ENCODE results near the gene SRGN.

Gene SRGN

DNA sequence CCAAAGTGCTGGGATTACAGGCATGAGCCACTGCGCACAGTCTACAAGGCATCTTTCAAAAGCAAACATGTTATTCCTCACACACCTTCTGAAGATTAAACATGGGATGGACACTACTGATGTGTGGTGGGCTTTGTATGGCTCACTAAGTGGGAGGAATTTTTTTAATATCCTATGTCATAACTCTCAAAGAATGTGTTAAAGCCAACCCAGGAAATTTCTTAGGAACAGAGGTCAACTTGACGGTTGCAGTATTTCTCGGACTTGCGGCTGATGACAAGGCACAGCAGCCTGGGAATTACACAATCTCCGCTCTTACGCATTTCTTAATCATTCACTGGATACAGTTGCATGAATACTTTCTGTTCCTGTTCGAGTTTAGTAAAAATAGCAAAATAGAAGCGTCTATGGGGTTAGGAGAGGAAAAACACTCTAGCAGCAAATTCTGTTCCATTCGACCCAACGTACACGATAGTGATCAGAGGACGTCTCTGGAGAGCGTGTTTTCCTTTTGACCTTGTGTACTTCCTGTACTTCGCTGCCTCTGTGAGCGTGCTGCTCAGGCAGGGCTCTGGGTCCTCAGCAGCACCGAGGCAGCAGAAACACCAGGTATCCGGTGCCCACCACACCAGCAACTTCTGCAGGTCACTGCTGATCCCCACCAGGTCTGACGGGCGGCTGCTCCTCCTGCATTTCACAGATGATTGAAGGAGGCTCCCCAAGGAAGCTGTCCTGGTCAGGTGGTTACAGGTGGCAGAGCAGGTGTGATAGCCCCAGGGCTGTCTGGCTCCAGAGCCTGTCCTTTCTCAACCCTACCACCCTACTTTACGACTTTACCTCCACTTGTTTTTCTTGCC lies 26.4 kb upstream of the SRGN start:
- DNase-seq: no peak

DNA sequence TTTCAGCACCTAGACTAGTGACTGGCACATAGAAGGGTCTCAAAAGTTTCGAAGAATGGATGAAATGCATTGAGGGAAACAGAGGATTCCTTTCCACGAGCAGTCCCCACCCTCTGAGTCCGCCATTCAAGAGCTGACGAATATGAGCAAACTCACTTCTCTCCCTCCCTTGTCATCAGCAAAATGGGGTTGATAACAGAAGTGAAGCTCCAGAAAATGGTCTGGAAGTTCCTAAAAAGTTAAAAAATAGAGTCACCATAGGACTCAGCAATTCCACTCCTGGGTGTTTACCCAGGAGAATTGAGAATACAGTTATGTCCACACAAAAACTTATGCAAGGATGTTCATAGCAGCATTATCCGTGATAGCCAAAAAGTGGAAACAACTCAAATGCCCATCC lies 25.0 kb upstream of the SRGN start:
- no peak for DNase-seq

DNA sequence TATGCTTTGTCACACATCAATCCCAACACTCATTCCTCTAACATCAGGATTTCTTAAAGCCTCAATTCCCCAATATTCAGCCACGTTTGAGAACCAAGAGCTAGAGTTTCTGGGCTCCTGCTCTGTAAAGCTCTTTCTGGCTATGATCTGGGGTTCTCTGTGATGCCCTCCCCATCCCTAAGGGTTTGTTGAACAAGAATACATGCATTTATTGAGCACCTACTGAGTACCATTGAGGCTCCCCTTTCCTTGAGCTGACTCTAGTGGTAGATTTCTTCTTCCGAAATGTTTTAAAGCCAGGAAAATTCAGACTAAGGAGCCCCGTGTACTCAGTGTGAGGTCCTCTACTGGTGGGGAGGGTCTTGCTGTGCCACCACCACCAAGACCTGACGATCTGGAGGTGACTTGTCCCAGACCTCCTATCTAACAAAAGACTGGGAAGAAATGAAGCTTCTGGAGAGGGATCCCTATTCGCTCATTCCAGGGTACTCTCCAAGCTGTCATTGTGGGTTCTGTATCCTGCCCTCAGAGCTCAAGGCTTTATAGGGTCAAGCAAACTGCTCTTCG lies 23.1 kb upstream of the SRGN start:
- no peak for DNase-seq

DNA sequence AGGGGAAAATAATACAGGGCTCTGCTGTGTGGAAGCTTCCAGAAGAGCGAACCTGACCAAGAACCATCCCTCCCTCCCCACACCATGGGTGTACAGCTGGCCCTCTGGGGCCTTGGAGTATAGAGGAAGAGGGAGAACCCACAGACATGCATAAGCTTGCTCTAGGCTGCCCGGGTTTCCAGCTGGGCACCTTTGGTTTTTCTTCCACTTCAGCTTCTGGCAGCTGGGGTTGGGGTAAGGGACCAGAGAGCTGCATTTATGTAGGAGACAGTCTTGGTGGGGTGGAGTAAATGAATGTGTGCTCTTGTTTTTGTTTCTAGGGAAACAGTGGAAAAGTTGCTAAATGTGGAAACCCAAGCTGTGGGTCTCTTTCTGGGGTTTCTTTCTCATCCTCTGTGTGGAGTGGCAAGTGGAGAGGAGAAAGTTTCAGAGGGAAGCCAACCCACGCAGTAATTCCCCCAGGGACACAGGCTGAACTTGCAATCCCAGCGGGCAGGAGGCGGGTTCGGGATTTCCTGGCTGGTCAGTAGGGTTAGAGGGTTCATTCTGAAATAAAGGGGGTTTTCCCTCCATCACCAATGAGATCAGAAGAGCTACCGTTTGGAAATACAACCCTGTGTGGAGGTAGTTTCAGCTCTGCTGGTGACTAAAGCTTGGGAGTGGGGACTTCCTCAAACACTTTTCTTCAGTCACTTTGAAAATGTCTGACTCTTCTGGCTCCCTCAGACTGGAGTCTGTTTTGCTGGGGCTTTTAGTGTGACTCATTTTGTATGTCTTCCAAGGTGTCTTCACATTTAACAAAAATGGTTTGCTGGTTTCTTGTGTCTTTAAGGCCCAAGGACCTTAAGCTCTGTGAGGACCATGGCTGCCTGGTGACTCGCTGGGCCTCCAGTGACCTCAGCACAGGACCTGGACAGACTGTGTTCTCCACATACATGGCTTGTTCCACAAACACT lies 22.2 kb upstream of the SRGN start:
- no peak for DNase-seq

DNA sequence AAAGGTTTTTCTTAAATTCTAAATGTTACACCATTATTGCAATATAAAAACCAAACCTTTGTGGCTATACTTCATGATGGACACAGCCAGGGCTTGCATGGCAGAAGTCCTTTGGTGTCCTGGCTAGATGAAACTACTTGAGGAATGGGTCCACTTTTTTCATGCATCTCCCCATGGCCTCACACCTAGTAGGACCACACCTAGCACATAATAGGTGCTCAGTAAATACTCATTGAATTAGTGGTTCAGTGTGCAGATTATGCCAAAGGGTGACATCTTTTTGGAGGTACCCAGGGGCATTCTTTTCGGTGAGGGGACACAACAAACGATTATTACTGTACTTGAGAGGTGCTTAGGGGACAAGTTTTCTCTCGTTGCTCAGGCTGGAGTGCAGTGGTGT lies 20.7 kb upstream of the SRGN start:
- DNase-seq: no peak

DNA sequence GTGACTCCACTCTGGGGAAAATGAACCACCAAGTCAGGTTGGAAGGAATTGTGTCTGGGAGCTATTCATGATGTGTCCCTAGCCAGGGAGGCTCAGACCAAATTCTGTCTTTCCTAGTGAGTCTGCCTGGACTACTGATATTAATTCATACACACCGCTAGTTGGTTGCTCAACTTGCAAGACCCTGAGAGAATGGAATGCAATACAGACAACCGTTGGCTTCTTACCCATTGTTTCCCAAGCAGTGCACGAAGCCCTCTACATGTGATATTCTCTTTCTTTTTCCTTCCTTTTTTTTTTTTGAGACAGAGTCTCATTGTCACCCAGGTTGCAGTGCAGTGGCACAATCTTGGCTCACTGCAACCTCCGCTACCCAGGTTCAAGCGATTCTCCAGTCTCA lies 19.4 kb upstream of the SRGN start:
- no peak for DNase-seq

DNA sequence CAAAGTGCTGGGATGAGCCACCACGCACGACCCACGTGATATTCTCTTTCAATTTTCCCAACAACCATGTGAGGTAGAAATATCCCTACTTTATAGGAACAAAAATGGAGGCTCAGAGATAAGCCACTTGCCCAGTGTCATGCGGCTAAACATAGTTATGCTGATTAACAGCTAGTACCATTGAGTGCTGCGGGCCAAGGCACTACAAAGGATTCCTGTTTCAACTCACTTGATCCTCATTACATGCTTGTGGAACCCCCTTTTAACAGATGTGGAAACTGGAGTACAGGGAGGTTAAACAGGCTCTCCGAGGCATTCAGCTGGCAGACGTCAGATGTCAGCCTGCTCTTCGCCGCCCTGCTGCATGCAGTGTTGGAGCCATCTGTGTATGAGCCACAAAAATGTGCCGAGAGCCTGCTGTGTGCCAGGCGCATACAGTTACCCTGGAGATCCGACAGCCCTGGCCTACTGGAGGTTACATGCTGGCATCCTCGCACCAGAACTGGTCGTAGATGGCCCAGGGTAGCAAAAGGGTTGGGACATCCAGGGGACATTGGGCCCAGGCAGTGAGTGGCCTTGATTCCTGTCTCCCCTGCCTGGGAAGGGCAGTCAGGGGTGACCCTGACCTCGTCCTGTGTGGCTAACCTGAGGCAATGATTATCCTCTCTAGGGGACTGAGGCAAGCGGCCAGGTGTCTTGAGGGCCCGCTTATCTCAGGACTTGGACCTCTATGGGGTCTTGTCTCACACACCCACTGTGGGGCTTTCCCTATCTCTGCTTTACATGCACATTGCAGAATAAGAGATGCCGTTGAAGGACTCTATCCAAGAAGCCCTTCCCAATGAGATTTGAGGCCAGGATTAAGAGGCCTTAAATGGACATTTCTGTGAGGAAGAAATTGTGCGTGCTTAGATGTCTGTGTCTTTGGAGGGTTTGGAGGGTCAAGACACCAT lies 18.5 kb upstream of the SRGN start:
- no peak for DNase-seq

DNA sequence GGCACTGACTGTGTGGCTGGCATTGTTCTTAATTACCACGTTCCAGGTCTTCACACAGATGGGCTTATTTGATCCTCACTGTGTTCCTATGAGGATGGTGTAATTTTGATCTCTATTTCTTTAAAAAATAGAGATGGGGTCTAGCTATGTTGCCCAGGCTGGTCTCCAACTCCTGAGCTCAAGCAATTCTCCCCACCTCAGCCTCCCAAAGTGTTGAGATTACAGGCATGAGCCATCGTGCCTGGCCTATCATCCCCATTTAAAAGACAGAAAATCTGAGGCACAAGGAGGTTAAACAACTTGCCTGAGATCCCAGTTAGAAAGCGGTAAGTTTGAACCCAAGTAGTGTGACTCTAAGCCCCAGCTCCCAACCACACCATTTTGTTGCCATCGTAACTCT lies 17.0 kb upstream of the SRGN start:
- no peak for DNase-seq

DNA sequence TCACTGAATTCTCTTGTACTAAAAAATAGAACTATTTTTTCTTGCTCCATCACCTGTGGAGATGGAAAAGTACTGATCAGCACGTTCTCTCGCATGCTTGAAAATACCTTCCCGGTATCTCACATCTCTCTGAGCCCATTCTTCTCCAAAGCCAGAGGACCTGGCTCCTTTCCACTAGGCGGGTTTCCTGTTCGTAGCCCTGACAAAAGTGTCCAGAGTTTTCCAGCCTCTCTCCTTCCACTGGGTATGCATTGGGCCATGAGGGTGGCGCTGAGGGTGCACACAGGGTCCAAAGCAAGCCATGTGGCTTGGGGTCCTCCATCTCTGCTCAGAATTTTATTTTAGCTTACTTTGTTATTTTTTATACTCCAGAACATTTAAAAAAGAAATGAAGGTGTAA lies 16.3 kb upstream of the SRGN start:
- DNase-seq: no peak

DNA sequence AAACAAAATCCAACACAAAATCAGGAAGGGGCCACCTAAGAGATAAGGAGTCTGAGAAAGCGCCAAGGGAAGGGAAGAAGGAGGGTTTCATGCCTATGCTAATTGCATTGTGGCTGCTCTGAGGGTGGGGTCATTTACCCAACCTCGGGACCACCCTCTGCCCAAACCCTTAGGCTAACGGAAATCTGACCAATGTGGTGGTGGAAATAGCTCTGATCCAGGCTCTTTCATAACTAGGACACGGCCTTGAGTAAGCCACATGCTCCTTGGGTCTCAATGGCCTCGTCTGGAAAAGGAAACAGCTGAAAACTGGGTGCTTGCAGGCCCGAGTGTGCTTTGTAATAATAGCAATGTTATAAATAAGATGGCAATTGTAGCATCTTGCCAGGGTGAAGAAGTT lies 14.9 kb upstream of the SRGN start:
- DNase-seq: no peak

DNA sequence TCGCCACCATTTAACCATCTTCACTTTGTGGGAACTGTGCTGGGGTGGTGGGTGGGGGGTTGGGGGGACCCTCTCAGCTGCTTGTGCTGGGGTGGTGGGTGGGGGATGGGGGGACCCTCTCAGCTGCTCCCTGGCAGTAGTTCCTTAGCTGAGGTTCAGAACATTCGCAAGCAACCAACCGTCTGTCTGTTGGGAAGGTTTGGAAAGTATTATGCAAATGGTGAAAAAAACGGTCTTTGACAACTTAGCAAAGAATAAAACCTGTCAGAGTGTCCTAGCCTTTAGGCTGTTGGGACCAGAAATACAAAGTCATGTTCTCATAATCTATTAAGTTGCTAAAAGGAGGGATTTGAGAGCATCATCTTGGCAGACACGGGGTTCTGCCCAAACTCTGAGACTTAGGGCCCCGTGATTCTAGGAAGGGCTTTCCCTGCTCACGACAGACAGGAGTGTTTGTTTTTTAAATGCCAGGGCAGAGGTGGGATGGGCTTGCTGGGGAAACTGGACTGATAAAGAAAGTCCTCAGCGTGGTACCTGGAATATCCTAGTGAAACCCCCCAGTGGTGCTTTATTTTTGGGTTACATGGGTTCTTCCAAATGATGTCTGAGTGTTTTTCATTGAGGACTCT lies 14.1 kb upstream of the SRGN start:
- DNase-seq: no peak

DNA sequence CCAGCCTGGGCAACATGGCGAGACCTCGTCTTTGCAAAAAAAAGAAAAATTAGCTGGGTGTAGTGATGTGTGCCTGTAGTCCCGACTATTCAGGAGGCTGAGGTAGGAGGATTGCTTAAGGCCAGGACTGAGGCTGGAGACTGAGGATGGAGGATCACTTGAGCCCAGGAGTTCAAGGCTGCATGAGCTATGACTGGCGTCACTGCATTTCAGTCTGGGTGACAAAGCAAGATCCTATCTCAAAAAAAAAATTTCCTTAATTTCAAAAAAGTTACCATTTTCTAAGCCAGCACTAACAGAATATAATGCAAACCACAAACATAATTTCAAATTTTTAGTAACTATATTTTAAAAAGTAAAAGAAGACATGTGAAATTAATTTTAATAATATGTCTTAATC lies 13.4 kb upstream of the SRGN start:
- DNase-seq: no peak

DNA sequence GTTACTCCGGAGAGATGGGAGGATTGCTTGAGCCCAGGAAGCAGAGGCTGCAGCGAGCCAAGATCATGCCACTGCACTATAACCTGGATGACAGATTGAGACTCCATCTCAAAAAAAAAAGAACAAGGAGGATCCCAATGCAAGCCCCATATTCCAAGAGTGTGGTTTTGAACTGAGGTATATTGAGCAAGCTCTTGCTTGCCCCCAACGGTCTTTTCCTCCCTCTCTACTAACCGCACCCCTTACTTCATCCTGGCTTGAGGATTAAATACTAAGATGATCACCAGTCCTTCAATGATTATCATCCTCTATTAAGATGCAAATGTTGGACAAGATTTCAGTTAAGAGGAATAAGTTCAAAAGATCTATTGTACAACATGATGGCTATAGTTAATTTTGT lies 12.5 kb upstream of the SRGN start:
- no peak for DNase-seq

DNA sequence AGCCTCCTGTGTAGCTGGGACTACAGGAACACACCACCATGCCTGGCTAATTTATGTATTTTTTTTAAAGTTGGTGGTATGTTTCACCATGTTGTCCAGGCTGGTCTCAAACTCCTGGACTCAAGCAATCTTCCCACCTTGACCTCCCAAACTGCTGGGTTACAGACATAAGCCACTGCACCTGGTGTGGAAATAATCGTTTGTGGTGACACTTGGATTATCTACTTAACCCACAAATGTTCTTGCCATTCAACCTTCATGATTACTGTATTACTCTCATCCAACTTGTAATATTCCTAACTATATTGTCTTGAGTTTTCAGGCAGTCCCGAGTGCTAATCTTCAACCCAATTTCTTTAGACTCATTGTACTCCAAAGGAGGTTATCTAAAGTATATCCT lies 9.6 kb upstream of the SRGN start:
- no peak for DNase-seq

DNA sequence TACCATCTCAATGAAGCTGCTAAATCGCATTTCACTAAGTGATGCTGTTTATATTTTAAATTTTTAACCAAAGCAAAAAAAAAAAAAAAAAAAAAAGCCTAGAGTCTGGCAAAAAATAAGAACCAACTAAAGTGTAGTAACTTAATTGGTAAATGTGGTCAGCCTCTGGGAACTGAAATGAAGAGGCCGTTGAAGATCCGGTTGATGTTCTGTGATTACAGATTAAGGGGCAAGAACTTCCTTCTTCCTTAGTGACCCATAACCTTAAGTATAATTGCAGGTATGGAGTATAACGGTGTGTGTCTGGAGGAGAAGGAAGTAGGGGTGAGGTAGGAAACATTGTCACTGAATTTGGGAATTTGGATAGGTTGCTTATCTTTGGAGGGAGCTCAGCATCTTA lies 7.7 kb upstream of the SRGN start:
- DNase-seq: no peak

DNA sequence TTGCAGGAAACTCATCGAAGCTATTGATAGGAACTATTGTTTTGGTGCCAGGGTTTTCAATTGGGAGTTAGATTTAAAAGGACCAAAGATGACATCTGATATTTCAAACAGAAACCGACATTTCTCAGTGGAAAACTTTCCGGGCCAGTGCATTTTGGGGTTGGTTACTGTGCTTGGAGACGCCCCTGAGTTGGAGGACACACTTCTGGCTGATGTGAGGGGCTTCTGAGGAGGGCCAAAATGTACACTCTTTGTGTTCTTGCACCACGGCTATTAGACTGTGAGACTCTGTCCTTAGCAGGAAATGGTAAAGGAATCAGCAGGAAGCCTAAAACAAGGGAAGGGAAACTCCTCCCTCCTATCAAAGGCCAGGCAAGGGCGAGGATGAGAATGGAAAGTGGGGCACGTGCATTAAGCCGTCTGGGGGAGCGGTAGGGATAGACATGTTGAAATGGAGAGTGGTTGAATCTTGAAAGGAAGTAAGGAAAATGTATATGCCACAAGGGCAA lies 1.8 kb upstream of the SRGN start:
- no peak for DNase-seq

DNA sequence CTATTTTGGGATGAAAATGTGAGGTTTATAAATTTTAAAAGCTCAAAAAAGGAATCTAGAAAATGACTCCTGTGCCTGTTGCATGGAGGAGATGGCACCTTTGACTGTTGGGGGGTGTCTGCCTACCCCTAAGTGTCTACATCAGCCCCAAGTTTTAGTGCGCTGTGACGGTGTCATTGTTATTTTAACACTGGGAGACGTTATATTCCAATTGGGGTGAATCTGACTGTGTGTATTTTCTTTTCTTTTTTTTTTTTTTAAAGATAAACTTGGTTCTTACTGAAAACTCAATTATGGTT lies 517 bp downstream of the SRGN start:
- DNase-seq: no peak

DNA sequence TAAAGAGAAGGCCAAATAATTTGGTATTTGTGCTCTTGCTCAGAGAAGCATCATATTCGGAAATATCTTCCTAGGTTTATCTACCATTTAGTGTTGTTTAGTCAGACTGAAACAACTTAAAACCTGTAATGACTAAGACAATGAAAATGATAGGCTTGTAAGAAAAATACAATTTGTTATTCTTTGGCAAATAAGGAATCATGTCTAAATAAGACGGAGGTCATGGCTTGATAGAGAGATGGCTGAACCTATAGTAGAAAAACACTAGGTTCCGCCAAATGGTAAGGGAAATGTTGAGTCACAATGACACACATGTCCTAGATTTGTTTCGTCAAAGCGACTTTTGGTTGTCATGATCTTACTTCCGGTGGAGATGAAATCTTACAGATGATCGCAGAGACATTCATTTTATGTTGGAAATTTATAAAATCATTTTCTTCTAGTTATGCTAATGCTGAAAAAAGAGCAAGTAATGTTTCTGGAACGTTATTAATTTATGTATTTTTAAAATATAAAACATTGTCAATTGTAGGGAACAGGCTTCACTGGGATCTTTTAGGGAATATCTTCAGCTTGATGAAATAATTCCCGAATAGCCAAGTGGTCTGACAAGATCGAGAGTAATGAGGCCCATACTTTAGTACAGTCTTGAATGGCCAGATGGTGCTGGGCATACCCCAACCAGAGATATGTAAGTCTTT lies 1.0 kb downstream of the SRGN start:
- no peak for DNase-seq

DNA sequence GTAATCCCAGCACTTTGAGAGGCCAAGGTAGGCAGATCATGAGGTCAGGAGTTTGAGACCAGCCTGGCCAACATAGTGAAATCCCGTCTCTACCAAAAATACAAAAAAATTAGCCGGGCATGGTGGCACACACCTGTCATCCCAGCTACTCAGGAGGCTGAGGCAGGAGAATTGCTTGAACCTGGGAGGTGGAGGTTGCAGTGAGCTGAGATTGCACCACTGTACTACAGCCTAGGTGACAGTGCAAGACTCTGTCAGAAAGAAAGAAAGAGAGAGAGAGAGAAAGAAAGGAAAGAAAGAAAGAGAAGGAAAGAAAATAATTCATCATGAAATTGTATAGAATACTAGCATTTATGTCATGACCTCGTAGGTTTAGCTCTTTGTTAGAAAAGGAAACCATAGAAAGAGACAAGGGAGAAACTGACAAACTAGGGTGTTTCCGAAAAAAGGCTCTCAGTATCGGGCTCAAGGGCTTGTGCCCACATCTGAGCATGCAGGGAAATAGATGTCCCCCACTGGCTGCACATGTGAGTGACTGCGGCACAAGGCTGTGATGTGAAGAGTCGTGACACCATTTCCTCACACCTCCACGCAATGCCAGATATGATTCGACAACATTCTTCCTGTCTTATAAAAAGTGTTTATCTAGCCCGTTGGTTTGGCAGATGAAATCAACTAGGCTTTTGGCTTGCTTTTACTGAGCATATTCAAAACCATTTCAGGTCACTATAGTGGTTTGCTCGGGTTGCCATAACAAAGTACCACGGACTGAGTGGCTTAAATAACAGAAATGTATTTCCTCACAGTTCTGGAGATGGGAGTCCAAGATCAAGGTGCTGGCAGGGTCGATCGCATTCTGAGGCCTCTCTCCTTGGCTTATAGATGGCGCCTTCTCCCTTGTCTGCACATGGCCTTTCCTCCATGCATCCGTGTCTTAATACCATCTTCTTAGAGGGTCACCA lies 2.0 kb downstream of the SRGN start:
- DNase-seq: no peak

DNA sequence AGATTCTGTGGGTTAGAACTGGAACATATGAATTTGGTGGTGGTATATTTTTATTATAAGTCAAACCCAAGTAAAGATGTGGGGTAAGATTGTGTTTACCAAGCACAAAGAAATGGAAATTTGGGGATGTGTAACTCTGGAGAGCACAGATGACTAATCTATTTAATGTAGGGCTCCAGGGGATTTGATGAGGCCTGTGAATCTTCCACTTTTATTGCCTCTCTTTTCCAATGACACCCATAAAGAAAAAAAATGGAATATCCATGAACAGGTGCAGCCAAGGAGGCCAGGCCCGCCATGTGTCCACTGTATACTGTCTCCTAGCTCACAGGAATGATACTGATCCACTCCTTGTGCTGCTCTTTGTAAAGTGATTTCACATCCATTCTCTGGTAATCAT lies 2.8 kb downstream of the SRGN start:
- DNase-seq: no peak
